GM21576 (cell line): ENCODE data around the gene PPFIA3.

Experiments
- ATAC-seq: cut with Tn5 transposase; IDR thresholded peaks from one replicate; pipeline ENCODE4 v1.9.1; 2021; ENCODE audit warnings: mild to moderate bottlenecking, moderate library complexity; ENCODE audit not compliant: unreplicated experiment

PPFIA3 gene

GRCh38 chr19:49148784-49149651 lies 29.7 kb downstream of the PPFIA3 start:
- ATAC-seq = no peak

GRCh38 chr19:49149652-49150105 lies 30.3 kb downstream of the PPFIA3 start:
- no peak for ATAC-seq

GRCh38 chr19:49150106-49150943 lies 31.0 kb downstream of the PPFIA3 start:
- ATAC-seq = no peak

- ATAC-seq = no peak
These were observed 31.6 kb downstream of the PPFIA3 start for GRCh38 chr19:49150944-49151243.

GRCh38 chr19:49151267-49152118 lies 32.1 kb downstream of the PPFIA3 start:
- ATAC-seq = no peak

- no peak for ATAC-seq
These were observed 32.8 kb downstream of the PPFIA3 start for GRCh38 chr19:49152119-49152550.

- ATAC-seq = no peak
These were observed 33.9 kb downstream of the PPFIA3 start for GRCh38 chr19:49153167-49153809.

GRCh38 chr19:49154279-49154678 lies 34.9 kb downstream of the PPFIA3 start:
- ATAC-seq = no peak

GRCh38 chr19:49155005-49155819 lies 35.9 kb downstream of the PPFIA3 start, which contains the start of gene HRC:
TSS of gene HRC (minus strand) at chr19:49155396. CDS start at chr19:49155237, 159 bp downstream.
- no peak for ATAC-seq

- ATAC-seq = no peak
These were observed 36.5 kb downstream of the PPFIA3 start for GRCh38 chr19:49155820-49156346.

GRCh38 chr19:49157445-49158224 lies 38.3 kb downstream of the PPFIA3 start, which contains the start of gene TRPM4:
TSS of gene TRPM4 (plus strand) at chr19:49157792. CDS start at chr19:49157867, 75 bp downstream.
- no peak for ATAC-seq

GRCh38 chr19:49160450-49161189 lies 41.3 kb downstream of the PPFIA3 start:
- ATAC-seq = no peak

- ATAC-seq = no peak
These were observed 42.6 kb downstream of the PPFIA3 start for GRCh38 chr19:49161987-49162386.

GRCh38 chr19:49165111-49165750 lies 45.9 kb downstream of the PPFIA3 start:
- no peak for ATAC-seq

GRCh38 chr19:49165865-49166301 lies 46.5 kb downstream of the PPFIA3 start:
- ATAC-seq = no peak

GRCh38 chr19:49167857-49168409 lies 48.6 kb downstream of the PPFIA3 start:
- no peak for ATAC-seq

- no peak for ATAC-seq
These were observed 49.1 kb downstream of the PPFIA3 start for GRCh38 chr19:49168421-49168820.
